Stimulated activated CD8-positive, alpha-beta memory T cell treated with anti-CD3 and anti-CD28 coated beads, Interleukin-4, amount 100 ng/mL, for 4 hours (primary cell): ENCODE measurements around the gene TPP1.

Experiments
- DNase-seq, 2 donors: peaks; one replicate each; pipeline ENCODE4 v3.0.0-alpha.2; 2020; ENCODE audit warnings: low read depth in 2 of 2, low spot score in 1 of 2

The TPP1 gene

GRCh38 chr11:6566704-6567370 is 52.4 kb downstream of the TPP1 start:
- DNase-seq: no peak

GRCh38 chr11:6565988-6566703 is 53.1 kb downstream of the TPP1 start:
- no peak for DNase-seq

- DNase-seq: no peak
These were observed 53.9 kb downstream of the TPP1 start for GRCh38 chr11:6565325-6565724.

- DNase-seq: no peak
These were observed 55.6 kb downstream of the TPP1 start for GRCh38 chr11:6563667-6564066.

GRCh38 chr11:6563121-6563619 is 56.1 kb downstream of the TPP1 start:
- no peak for DNase-seq
